ENCODE data around the gene ZC3H10.

Gene ZC3H10

GRCh38 chr12:56086608-56087007 lies 31.5 kb upstream of the ZC3H10 start:
- H3K4me1 Mint-ChIP-seq (ENCODE audit: low read depth): peaks cover 3% of the 10 kb centered on the region
- no peak overlapping the region for H3K27ac Mint-ChIP-seq
- peaks cover 15% of the 10 kb centered on the region for H3K27me3 Mint-ChIP-seq (ENCODE audit: low read depth)

GRCh38 chr12:56087220-56087619 lies 30.8 kb upstream of the ZC3H10 start:
- peaks cover 15% of the 10 kb centered on the region for H3K27me3 Mint-ChIP-seq (ENCODE audit: low read depth)
- no peaks in the 10 kb centered on the region for H3K36me3 Mint-ChIP-seq (ENCODE audit: low read depth)
- no peak overlapping the region for H3K4me3 Mint-ChIP-seq
- H3K4me1 Mint-ChIP-seq (ENCODE audit: low read depth): peaks cover 3% of the 10 kb centered on the region
- H3K27ac Mint-ChIP-seq: no peak overlapping the region
- H3K9me3 Mint-ChIP-seq: no peaks in the 10 kb centered on the region

More at GRCh38 chr12:56086608-56087007, 31.5 kb upstream of the ZC3H10 start:
- Mint-ChIP-seq H3K9me3 (no peaks in the 10 kb centered on the region), H3K4me3 (no peak overlapping the region), H3K36me3 (ENCODE audit: low read depth) (no peaks in the 10 kb centered on the region)

- Mint-ChIP-seq H3K9me3 (no peaks in the 10 kb centered on the region), H3K27me3 (ENCODE audit: low read depth) (peaks cover 30% of the 10 kb centered on the region), H3K4me1 (ENCODE audit: low read depth) (peaks cover 17% of the 10 kb centered on the region), H3K27ac (no peak overlapping the region), H3K36me3 (ENCODE audit: low read depth) (peaks cover 3% of the 10 kb centered on the region), H3K4me3 (no peak overlapping the region)
Observed at GRCh38 chr12:56097738-56098137, 20.3 kb upstream of the ZC3H10 start.

GRCh38 chr12:56098592-56098991 lies 19.5 kb upstream of the ZC3H10 start:
- Mint-ChIP-seq H3K27ac (no peak overlapping the region), H3K9me3 (no peaks in the 10 kb centered on the region), H3K4me3 (no peak overlapping the region), H3K27me3 (ENCODE audit: low read depth) (peaks cover 22% of the 10 kb centered on the region), H3K4me1 (ENCODE audit: low read depth) (peaks cover 26% of the 10 kb centered on the region), H3K36me3 (ENCODE audit: low read depth) (peaks cover 3% of the 10 kb centered on the region)

GRCh38 chr12:56099787-56100186 lies 18.3 kb upstream of the ZC3H10 start:
- peaks cover 9% of the 10 kb centered on the region for H3K36me3 Mint-ChIP-seq (ENCODE audit: low read depth)
- H3K9me3 Mint-ChIP-seq: no peaks in the 10 kb centered on the region
- H3K27me3 Mint-ChIP-seq (ENCODE audit: low read depth): peaks cover 19% of the 10 kb centered on the region
- H3K4me1 Mint-ChIP-seq (ENCODE audit: low read depth): peaks cover 32% of the 10 kb centered on the region
- H3K27ac Mint-ChIP-seq: no peak overlapping the region
- no peak overlapping the region for H3K4me3 Mint-ChIP-seq

GRCh38 chr12:56101045-56101444 lies 17.0 kb upstream of the ZC3H10 start:
- peaks cover 15% of the 10 kb centered on the region for H3K36me3 Mint-ChIP-seq (ENCODE audit: low read depth)
- no peak overlapping the region for H3K27ac Mint-ChIP-seq
- H3K9me3 Mint-ChIP-seq: no peaks in the 10 kb centered on the region
- no peak overlapping the region for H3K4me3 Mint-ChIP-seq
- peaks cover 37% of the 10 kb centered on the region for H3K4me1 Mint-ChIP-seq (ENCODE audit: low read depth)
- peaks cover 6% of the 10 kb centered on the region for H3K27me3 Mint-ChIP-seq (ENCODE audit: low read depth)

GRCh38 chr12:56102683-56103065 lies 15.4 kb upstream of the ZC3H10 start:
- H3K4me1 Mint-ChIP-seq (ENCODE audit: low read depth): peaks cover 49% of the 10 kb centered on the region

GRCh38 chr12:56103066-56103711 lies 14.9 kb upstream of the ZC3H10 start:
- no peaks in the 10 kb centered on the region for H3K9me3 Mint-ChIP-seq
- H3K4me1 Mint-ChIP-seq (ENCODE audit: low read depth): peaks cover 49% of the 10 kb centered on the region
- peak overlapping the region; percentile 98 for H3K27ac Mint-ChIP-seq
- H3K4me3 Mint-ChIP-seq: peak overlapping the region; percentile 99
- peaks cover 30% of the 10 kb centered on the region for H3K36me3 Mint-ChIP-seq (ENCODE audit: low read depth)
- no peaks in the 10 kb centered on the region for H3K27me3 Mint-ChIP-seq (ENCODE audit: low read depth)

More at GRCh38 chr12:56102683-56103065, 15.4 kb upstream of the ZC3H10 start:
- Mint-ChIP-seq H3K4me3 (peak overlapping the region; percentile 99), H3K36me3 (ENCODE audit: low read depth) (peaks cover 27% of the 10 kb centered on the region), H3K9me3 (no peaks in the 10 kb centered on the region), H3K27ac (peak overlapping the region; percentile 98), H3K27me3 (ENCODE audit: low read depth) (no peaks in the 10 kb centered on the region)

- no peaks in the 10 kb centered on the region for H3K27me3 Mint-ChIP-seq (ENCODE audit: low read depth)
- no peaks in the 10 kb centered on the region for H3K9me3 Mint-ChIP-seq
- H3K36me3 Mint-ChIP-seq (ENCODE audit: low read depth): peaks cover 35% of the 10 kb centered on the region
- peaks cover 49% of the 10 kb centered on the region for H3K4me1 Mint-ChIP-seq (ENCODE audit: low read depth)
- peak overlapping the region; percentile 99 for H3K4me3 Mint-ChIP-seq
- H3K27ac Mint-ChIP-seq: peak overlapping the region; percentile 98
Observed at GRCh38 chr12:56103823-56104108, 14.3 kb upstream of the ZC3H10 start.

- Mint-ChIP-seq H3K27me3 (ENCODE audit: low read depth) (no peaks in the 10 kb centered on the region), H3K27ac (peak within 1 kb of the TSS; percentile 98)
Observed at GRCh38 chr12:56104109-56104814, 13.8 kb upstream of the ZC3H10 start, which contains the start of gene PA2G4. PA2G4 (plus strand) TSS chr12:56104559; CDS start chr12:56104738, 179 bp downstream.

GRCh38 chr12:56104815-56105608 lies 13.1 kb upstream of the ZC3H10 start:
- peaks cover 49% of the 10 kb centered on the region for H3K4me1 Mint-ChIP-seq (ENCODE audit: low read depth)
- peak overlapping the region; percentile 99 for H3K4me3 Mint-ChIP-seq
- no peaks in the 10 kb centered on the region for H3K27me3 Mint-ChIP-seq (ENCODE audit: low read depth)
- no peaks in the 10 kb centered on the region for H3K9me3 Mint-ChIP-seq
- peaks cover 41% of the 10 kb centered on the region for H3K36me3 Mint-ChIP-seq (ENCODE audit: low read depth)
- peak overlapping the region; percentile 98 for H3K27ac Mint-ChIP-seq

More at GRCh38 chr12:56104109-56104814, 13.8 kb upstream of the ZC3H10 start, which contains the start of gene PA2G4:
- peaks cover 49% of the 10 kb centered on the region for H3K4me1 Mint-ChIP-seq (ENCODE audit: low read depth)
- peak within 1 kb of the TSS; percentile 99 for H3K4me3 Mint-ChIP-seq
- H3K9me3 Mint-ChIP-seq: no peaks in the 10 kb centered on the region
- H3K36me3 Mint-ChIP-seq (ENCODE audit: low read depth): peaks cover 37% of the 10 kb centered on the region

GRCh38 chr12:56105609-56105902 lies 12.5 kb upstream of the ZC3H10 start:
- peak overlapping the region; percentile 98 for H3K27ac Mint-ChIP-seq
- H3K36me3 Mint-ChIP-seq (ENCODE audit: low read depth): peaks cover 46% of the 10 kb centered on the region
- H3K9me3 Mint-ChIP-seq: no peaks in the 10 kb centered on the region
- H3K4me1 Mint-ChIP-seq (ENCODE audit: low read depth): peaks cover 48% of the 10 kb centered on the region
- H3K4me3 Mint-ChIP-seq: peak overlapping the region; percentile 99
- H3K27me3 Mint-ChIP-seq (ENCODE audit: low read depth): no peaks in the 10 kb centered on the region

- Mint-ChIP-seq H3K27ac (no peak overlapping the region), H3K36me3 (ENCODE audit: low read depth) (peaks cover 57% of the 10 kb centered on the region), H3K27me3 (ENCODE audit: low read depth) (no peaks in the 10 kb centered on the region), H3K9me3 (no peaks in the 10 kb centered on the region), H3K4me3 (no peak overlapping the region), H3K4me1 (ENCODE audit: low read depth) (peaks cover 39% of the 10 kb centered on the region)
Observed at GRCh38 chr12:56107242-56107641, 10.8 kb upstream of the ZC3H10 start.

- Mint-ChIP-seq H3K36me3 (ENCODE audit: low read depth) (peaks cover 67% of the 10 kb centered on the region), H3K9me3 (no peaks in the 10 kb centered on the region), H3K4me3 (no peak overlapping the region), H3K27me3 (ENCODE audit: low read depth) (no peaks in the 10 kb centered on the region), H3K4me1 (ENCODE audit: low read depth) (peaks cover 23% of the 10 kb centered on the region), H3K27ac (no peak overlapping the region)
Observed at GRCh38 chr12:56110571-56110970, 7.5 kb upstream of the ZC3H10 start.

- no peak overlapping the region for H3K4me3 Mint-ChIP-seq
- H3K9me3 Mint-ChIP-seq: no peaks in the 10 kb centered on the region
- H3K4me1 Mint-ChIP-seq (ENCODE audit: low read depth): peaks cover 25% of the 10 kb centered on the region
- H3K36me3 Mint-ChIP-seq (ENCODE audit: low read depth): peaks cover 60% of the 10 kb centered on the region
- H3K27ac Mint-ChIP-seq: peak overlapping the region; percentile 28
- H3K27me3 Mint-ChIP-seq (ENCODE audit: low read depth): no peaks in the 10 kb centered on the region
Observed at GRCh38 chr12:56114084-56114483, 4.0 kb upstream of the ZC3H10 start.

All from T-helper 1 cell treated with Interleukin-12 subunit alpha and Interleukin-12 subunit beta and Interleukin-4 antibody, amounts not matched to agents 30 μg/mL and 1 μg/mL, for 36 hours (primary cell).